Measurements from ENCODE around the gene CLP1. TPM values are rescaled to one million over a fixed set of nuclear protein-coding genes. Genes with fewer than 3 reads are reported as not detected.

Gene CLP1
- polyA plus RNA-seq, 1 donor from 2014 or later, result 18.2 TPM

- Histone ChIP-seq H4K20me1 (ENCODE audit: insufficient read depth) (no peaks in the 10 kb centered on the region), H3K4me2 (ENCODE audit: low read length) (no peak overlapping the region), H3K79me2 (replicated peaks; ENCODE audit: insufficient read depth, low read length) (peaks cover 11% of the 10 kb centered on the region), H3K9me2 (ENCODE audit: insufficient read depth, low read length) (no peaks in the 10 kb centered on the region), H2AFZ (ENCODE audit: low read depth, low read length) (no peak overlapping the region), H3K27ac (ENCODE audit: low read length) (no peak overlapping the region), H3F3A (ENCODE audit: insufficient read depth, low read length, poor library complexity, severe bottlenecking) (no peaks in the 10 kb centered on the region), H3K9me3 (ENCODE audit: low read length) (no peaks in the 10 kb centered on the region), H3K36me3 (ENCODE audit: insufficient read depth, low read length) (no peaks in the 10 kb centered on the region), H3K27me3 (ENCODE audit: insufficient read depth, low read depth, low read length) (no peaks in the 10 kb centered on the region), H3K4me3 (ENCODE audit: low read length) (no peak overlapping the region), H3K9ac (ENCODE audit: low read length) (no peak overlapping the region)
- no peak for TF ChIP-seq EZH2 (IDR thresholded peaks at IDR 0.05; ENCODE audit: borderline replicate concordance, insufficient read depth, low read length, poor library complexity, severe bottlenecking)
- TF ChIP-seq CTCF (IDR thresholded peaks at IDR 0.05; ENCODE audit: poor library complexity, severe bottlenecking), result no peak
- no peak for TF ChIP-seq POLR2AphosphoS5 (IDR thresholded peaks at IDR 0.05)
- no peak for TF ChIP-seq EP300 (conservative IDR thresholded peaks at IDR 0.05; ENCODE audit: poor library complexity, severe bottlenecking)
- no peak for TF ChIP-seq TAF1 (IDR thresholded peaks at IDR 0.05; ENCODE audit: low read depth)
- no peak for TF ChIP-seq REST (IDR thresholded peaks at IDR 0.05; ENCODE audit: borderline replicate concordance)
- no peak for TF ChIP-seq MXI1 (conservative IDR thresholded peaks at IDR 0.05; ENCODE audit: poor library complexity, severe bottlenecking)
- TF ChIP-seq SMC3 (conservative IDR thresholded peaks at IDR 0.05; ENCODE audit: poor library complexity), result no peak
- TF ChIP-seq RAD21 (conservative IDR thresholded peaks at IDR 0.05), result no peak
These were observed 23.3 kb upstream of the CLP1 start for GRCh38 chr11:57634311-57634710.

- no peak overlapping the region for H3K27ac ChIP-seq (ENCODE audit: low read length)
- H3K9me3 ChIP-seq (ENCODE audit: low read length), result no peaks in the 10 kb centered on the region
- H2AFZ ChIP-seq (ENCODE audit: low read depth, low read length), result no peak overlapping the region
- no peaks in the 10 kb centered on the region for H3K36me3 ChIP-seq (ENCODE audit: insufficient read depth, low read length)
- H3K27me3 ChIP-seq (ENCODE audit: insufficient read depth, low read depth, low read length), result no peaks in the 10 kb centered on the region
- H3F3A ChIP-seq (ENCODE audit: insufficient read depth, low read length, poor library complexity, severe bottlenecking), result no peaks in the 10 kb centered on the region
- no peak overlapping the region for H3K4me3 ChIP-seq (ENCODE audit: low read length)
- no peak overlapping the region for H3K9ac ChIP-seq (ENCODE audit: low read length)
- no peak overlapping the region for H3K4me2 ChIP-seq (ENCODE audit: low read length)
- peaks cover 20% of the 10 kb centered on the region for H3K79me2 ChIP-seq (replicated peaks; ENCODE audit: insufficient read depth, low read length)
- H4K20me1 ChIP-seq (ENCODE audit: insufficient read depth), result no peaks in the 10 kb centered on the region
- no peaks in the 10 kb centered on the region for H3K9me2 ChIP-seq (ENCODE audit: insufficient read depth, low read length)
- TF ChIP-seq EP300 (conservative IDR thresholded peaks at IDR 0.05; ENCODE audit: poor library complexity, severe bottlenecking) (no peak), CTCF (IDR thresholded peaks at IDR 0.05; ENCODE audit: poor library complexity, severe bottlenecking) (no peak), REST (IDR thresholded peaks at IDR 0.05; ENCODE audit: borderline replicate concordance) (no peak), EZH2 (IDR thresholded peaks at IDR 0.05; ENCODE audit: borderline replicate concordance, insufficient read depth, low read length, poor library complexity, severe bottlenecking) (no peak), MXI1 (conservative IDR thresholded peaks at IDR 0.05; ENCODE audit: poor library complexity, severe bottlenecking) (no peak), SMC3 (conservative IDR thresholded peaks at IDR 0.05; ENCODE audit: poor library complexity) (no peak), TAF1 (IDR thresholded peaks at IDR 0.05; ENCODE audit: low read depth) (no peak), POLR2AphosphoS5 (IDR thresholded peaks at IDR 0.05) (no peak), RAD21 (conservative IDR thresholded peaks at IDR 0.05) (no peak)
These were observed 22.3 kb upstream of the CLP1 start for GRCh38 chr11:57635246-57635645.
